SK-N-MC (cell line): Measurements from ENCODE around the gene OPCML.

Source experiments
- DNase-seq: peaks from one replicate; pipeline ENCODE4 v3.0.0-alpha.2; 2011; ENCODE audit warnings: low read depth, low spot score
- H3K27ac ChIP-seq: fragments of 200-600 bp; sonication (generic); 2 replicates; pipeline ENCODE4 v1.5.1; 2016; ENCODE audit warnings: mixed run types
- H3K36me3 ChIP-seq: fragments of 200-600 bp; sonication (generic); 2 replicates; pipeline ENCODE4 v1.6.1; 2017; ENCODE audit warnings: antibody characterized with exemption, low read length, mixed read lengths; ENCODE audit not compliant: insufficient read depth
- H3K4me3 ChIP-seq: fragments of 200-600 bp; sonication (generic); 2 replicates; pipeline ENCODE4 v1.5.1; 2016
- H3K9ac ChIP-seq: fragments of 200-600 bp; sonication (generic); 2 replicates; pipeline ENCODE4 v1.8.0; 2017; ENCODE audit warnings: mixed run types, mixed read lengths; ENCODE audit not compliant: insufficient read length
- H3K9me3 ChIP-seq: fragments of 200-600 bp; sonication (generic); 2 replicates; pipeline ENCODE4 v1.6.1; 2017; ENCODE audit warnings: low read depth, mild to moderate bottlenecking, antibody characterized with exemption, low read length, moderate library complexity, mixed read lengths
- EZH2 ChIP-seq: fragments of 200-600 bp; sonication (generic); IDR thresholded peaks from one replicate; pipeline ENCODE4 v1.6.1; 2017; ENCODE audit warnings: antibody characterized with exemption
- FOXP2 ChIP-seq: optimal IDR thresholded peaks from 2 replicates; pipeline ENCODE3; 2011; ENCODE audit warnings: mild to moderate bottlenecking, moderate library complexity; ENCODE audit not compliant: insufficient read depth; ENCODE audit errors: extremely low read length, control extremely low read depth
- POLR2AphosphoS5 ChIP-seq: IDR thresholded peaks from 2 replicates; pipeline ENCODE4 v1.6.1; 2012; ENCODE audit warnings: mild to moderate bottlenecking, low read depth, low read length, borderline replicate concordance

OPCML gene

GRCh38 chr11:132459736-132460135, 1072.6 kb downstream of the OPCML start:
- Histone ChIP-seq H3K9ac (no peak overlapping the region), H3K9me3 (no peaks in the 10 kb centered on the region), H3K4me3 (no peak overlapping the region), H3K36me3 (no peaks in the 10 kb centered on the region), H3K27ac (no peak overlapping the region)
- TF ChIP-seq FOXP2 = no peak
- no peak for TF ChIP-seq EZH2
- no peak for DNase-seq

DNA sequence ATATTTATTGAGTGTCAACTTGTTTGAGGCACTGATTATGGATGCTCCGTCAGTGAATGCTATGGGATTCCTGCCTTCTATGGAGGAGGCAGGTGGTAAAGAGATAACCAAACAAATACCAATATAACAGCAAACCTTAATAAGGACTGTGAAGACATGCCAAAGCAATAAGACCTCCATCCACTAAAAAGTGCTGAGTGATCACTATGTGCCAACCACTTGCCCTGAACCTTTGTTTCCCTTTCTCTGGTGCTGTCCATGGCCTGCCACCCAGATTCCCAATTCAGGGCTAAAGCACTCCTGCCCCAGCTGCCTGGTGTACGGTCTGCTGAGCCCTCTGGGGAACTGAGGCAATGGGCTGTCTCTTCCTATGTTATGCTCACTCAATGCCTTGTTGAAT, 1074.9 kb downstream of the OPCML start:
- Histone ChIP-seq H3K27ac (no peak overlapping the region), H3K4me3 (no peak overlapping the region), H3K9ac (no peak overlapping the region), H3K36me3 (no peaks in the 10 kb centered on the region), H3K9me3 (no peaks in the 10 kb centered on the region)
- TF ChIP-seq EZH2 (no peak), FOXP2 (no peak), POLR2AphosphoS5 (no peak)
- DNase-seq = no peak

DNA sequence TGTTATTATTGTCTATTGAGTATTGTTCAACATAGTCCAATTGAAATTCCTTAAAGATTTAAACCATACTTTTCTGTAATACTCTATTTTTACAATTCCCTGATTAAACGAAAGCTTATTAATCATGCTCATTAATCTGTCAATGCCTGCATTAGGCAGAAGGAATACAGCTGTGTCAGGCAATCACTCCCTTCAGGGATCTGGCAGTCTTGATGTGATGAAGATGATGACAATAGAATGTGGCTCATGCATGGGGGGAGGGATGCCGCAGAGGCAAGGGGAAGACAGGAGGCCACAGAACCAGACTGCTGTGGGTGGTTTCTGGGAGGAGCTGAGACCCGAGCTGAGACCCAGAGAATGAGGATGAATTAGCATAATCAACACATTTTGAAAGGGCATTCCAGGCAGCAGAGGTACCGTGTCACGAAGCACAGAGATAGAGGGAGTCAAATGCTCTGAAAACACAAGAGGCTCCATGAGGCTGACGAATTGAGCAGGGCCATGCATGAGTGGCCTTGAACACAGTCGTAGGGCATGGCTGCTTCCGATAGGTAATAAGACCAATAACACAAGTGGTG, 1075.5 kb downstream of the OPCML start:
- TF ChIP-seq POLR2AphosphoS5 = no peak
- no peak for TF ChIP-seq EZH2
- TF ChIP-seq FOXP2 = no peak
- H3K4me3 ChIP-seq = no peak overlapping the region
- H3K9ac ChIP-seq = no peak overlapping the region
- no peak overlapping the region for H3K27ac ChIP-seq
- no peak for DNase-seq
- H3K36me3 ChIP-seq = no peaks in the 10 kb centered on the region
- no peaks in the 10 kb centered on the region for H3K9me3 ChIP-seq

DNA sequence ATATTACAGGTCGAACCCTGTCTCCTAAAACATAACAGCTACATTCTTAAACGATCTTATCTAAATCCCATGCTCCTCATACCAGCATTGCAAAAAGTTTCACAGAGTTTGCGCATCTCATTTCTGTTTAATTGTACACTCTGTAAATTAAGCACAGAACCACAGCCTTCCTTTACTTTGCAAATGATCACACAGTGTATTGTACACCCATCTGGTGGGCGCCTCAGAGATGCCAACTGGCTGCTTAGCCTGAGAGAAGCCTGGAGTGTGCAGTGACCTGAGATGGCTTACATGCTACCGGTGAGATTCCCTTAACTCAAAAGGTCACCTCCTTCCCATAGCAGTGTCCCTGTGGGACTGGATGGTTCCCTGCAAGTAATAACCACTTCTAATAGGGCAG, 1077.3 kb downstream of the OPCML start:
- Histone ChIP-seq H3K9ac (no peak overlapping the region), H3K36me3 (no peaks in the 10 kb centered on the region), H3K4me3 (no peak overlapping the region), H3K27ac (no peak overlapping the region), H3K9me3 (no peaks in the 10 kb centered on the region)
- DNase-seq = no peak
- no peak for TF ChIP-seq FOXP2
- no peak for TF ChIP-seq EZH2
- no peak for TF ChIP-seq POLR2AphosphoS5

DNA sequence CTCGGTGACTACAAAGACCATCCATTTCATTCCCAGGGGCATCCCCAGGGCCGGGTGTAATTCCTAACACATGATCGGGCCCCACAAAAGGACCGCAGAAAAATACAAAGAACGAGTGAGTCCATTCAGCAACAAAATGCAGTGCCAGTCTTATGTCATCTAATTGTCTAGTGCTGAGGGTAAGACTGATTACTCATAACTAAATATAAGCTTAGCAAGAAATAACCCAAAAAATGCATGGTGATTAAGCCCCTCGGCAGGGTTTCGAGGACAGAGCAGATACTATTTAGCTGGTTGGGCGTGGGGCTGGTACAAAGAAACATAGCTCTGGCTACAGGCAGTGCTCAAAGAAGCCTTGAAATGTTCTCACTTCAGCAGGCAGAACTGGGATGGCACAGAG, 1078.9 kb downstream of the OPCML start:
- Histone ChIP-seq H3K36me3 (no peaks in the 10 kb centered on the region), H3K4me3 (no peak overlapping the region), H3K9me3 (no peaks in the 10 kb centered on the region), H3K9ac (no peak overlapping the region), H3K27ac (no peak overlapping the region)
- TF ChIP-seq FOXP2 = no peak
- TF ChIP-seq EZH2 = no peak
- TF ChIP-seq POLR2AphosphoS5 = no peak
- no peak for DNase-seq

DNA sequence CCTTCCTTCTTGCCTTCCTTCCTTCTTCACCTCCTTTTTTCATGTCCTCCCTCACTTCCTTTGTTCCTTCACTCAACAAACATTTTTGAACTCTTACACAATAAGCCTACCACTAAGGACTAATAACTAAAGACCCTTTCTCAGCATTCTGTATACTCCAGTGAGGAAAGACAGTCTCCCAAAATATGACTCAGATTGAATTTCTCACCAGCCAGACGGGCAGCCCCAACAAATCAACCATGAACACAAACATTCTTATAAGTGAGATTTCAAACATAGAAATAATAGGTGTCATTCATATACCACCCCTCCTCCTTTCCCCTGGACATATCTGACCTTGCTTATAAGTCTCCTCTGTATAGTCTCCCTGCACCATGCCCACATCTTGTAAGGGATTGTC, 1079.7 kb downstream of the OPCML start:
- DNase-seq = no peak
- Histone ChIP-seq H3K36me3 (no peaks in the 10 kb centered on the region), H3K27ac (no peak overlapping the region), H3K9ac (no peak overlapping the region), H3K4me3 (no peak overlapping the region), H3K9me3 (no peaks in the 10 kb centered on the region)
- TF ChIP-seq FOXP2 = no peak
- TF ChIP-seq EZH2 = no peak
- TF ChIP-seq POLR2AphosphoS5 = no peak

DNA sequence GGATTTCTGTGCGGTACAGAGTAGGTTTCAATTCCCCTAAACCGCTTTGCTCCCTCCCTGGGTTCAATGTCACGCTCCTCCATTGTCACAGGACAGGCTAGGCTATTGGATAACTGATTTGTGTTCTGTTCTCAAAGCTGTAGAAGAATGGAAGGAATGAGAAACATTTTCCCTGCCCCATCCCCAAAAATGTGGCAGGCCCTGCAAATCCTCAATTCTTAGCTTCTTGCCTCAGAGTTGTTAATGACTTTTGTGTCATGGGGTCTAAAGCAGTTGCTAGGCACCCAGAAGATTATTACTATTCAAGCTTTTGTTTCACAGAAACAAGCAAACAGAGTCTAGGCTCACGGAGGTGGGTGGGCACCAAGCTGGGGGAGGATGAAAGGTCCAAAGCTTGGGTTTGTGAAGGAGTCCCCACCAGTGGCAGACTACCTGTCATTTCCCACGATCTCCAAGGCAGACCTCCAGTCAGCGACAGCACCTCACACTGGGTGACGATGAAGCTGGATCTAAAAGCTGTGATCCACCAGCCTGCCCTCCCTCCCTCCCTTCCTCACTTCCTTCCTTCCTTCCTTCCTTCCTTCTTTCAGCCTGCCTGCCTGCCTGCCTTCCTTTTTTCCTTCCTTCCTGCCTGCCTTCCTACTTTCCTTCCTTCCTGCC, 1080.2 kb downstream of the OPCML start:
- H3K27ac ChIP-seq = no peak overlapping the region
- no peak for DNase-seq
- no peak overlapping the region for H3K4me3 ChIP-seq
- H3K36me3 ChIP-seq = no peaks in the 10 kb centered on the region
- TF ChIP-seq EZH2 (no peak), POLR2AphosphoS5 (no peak), FOXP2 (no peak)
- H3K9me3 ChIP-seq = no peaks in the 10 kb centered on the region
- no peak overlapping the region for H3K9ac ChIP-seq

GRCh38 chr11:132450631-132451030, 1081.7 kb downstream of the OPCML start:
- no peak for TF ChIP-seq EZH2
- TF ChIP-seq POLR2AphosphoS5 = no peak
- TF ChIP-seq FOXP2 = no peak
- no peak overlapping the region for H3K9ac ChIP-seq
- H3K36me3 ChIP-seq = no peaks in the 10 kb centered on the region
- no peak overlapping the region for H3K27ac ChIP-seq
- no peak overlapping the region for H3K4me3 ChIP-seq
- H3K9me3 ChIP-seq = no peaks in the 10 kb centered on the region
- no peak for DNase-seq

DNA sequence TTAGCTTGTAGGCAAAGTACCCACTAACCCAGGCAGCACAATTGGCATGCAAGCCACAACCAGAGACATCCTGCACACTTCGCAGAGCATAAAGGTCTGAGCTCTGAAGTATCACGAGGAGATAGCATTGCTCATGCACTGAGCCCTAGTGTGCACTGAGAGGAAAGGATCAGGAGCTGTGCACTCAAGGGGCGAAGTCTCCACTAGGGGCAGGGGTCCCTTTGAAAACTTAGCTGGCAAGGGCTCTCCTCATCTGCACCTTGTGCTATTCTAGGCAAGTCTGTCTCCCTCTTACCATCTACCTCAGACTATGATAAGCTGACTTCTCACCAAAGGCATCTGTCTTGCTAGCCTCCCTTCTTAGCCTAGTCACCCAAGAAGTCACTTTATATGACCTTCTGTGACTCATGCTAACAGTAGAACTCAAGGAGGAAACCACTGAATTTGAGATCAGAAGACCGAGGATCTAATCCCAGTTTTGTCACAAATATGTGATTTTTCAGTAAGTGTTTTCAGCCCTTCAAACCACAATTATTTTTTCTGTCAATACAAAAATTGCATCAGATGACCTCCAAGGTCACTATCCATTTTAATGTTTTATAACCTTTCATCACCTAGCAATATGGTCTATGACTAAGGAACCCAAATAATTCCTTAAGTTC, 1083.8 kb downstream of the OPCML start:
- TF ChIP-seq FOXP2 = no peak
- no peak for TF ChIP-seq POLR2AphosphoS5
- no peak for TF ChIP-seq EZH2
- H3K9me3 ChIP-seq = no peaks in the 10 kb centered on the region
- no peaks in the 10 kb centered on the region for H3K36me3 ChIP-seq
- no peak overlapping the region for H3K4me3 ChIP-seq
- H3K27ac ChIP-seq = no peak overlapping the region
- H3K9ac ChIP-seq = no peak overlapping the region
- DNase-seq = no peak
